BLaER1 (cell line): ENCODE data around the gene ACOXL.

Experiments used
- H3K27ac ChIP-seq: shearing (Covaris generic); formaldehyde crosslinking; 2 replicates; pipeline ENCODE4 v1.8.1; 2022
- H3K27me3 ChIP-seq: shearing (Covaris generic); formaldehyde crosslinking; 2 replicates; pipeline ENCODE4 v1.8.1; 2022
- H3K36me3 ChIP-seq: shearing (Covaris generic); formaldehyde crosslinking; 2 replicates; pipeline ENCODE4 v1.8.1; 2022
- H3K4me1 ChIP-seq: shearing (Covaris generic); formaldehyde crosslinking; 2 replicates; pipeline ENCODE4 v1.8.1; 2022
- H3K4me2 ChIP-seq: shearing (Covaris generic); formaldehyde crosslinking; 2 replicates; pipeline ENCODE4 v1.8.1; 2022
- H3K4me3 ChIP-seq: shearing (Covaris generic); formaldehyde crosslinking; 2 replicates; pipeline ENCODE4 v1.8.1; 2022
- H3K9ac ChIP-seq: shearing (Covaris generic); formaldehyde crosslinking; 2 replicates; pipeline ENCODE4 v1.8.1; 2022
- H3K9me3 ChIP-seq: shearing (Covaris generic); formaldehyde crosslinking; 2 replicates; pipeline ENCODE4 v1.8.1; 2022
- H4K20me1 ChIP-seq: shearing (Covaris generic); formaldehyde crosslinking; 2 replicates; pipeline ENCODE4 v1.8.1; 2022
- Cebpa-rat ChIP-seq: shearing (Covaris generic); IDR thresholded peaks from 2 replicates; pipeline ENCODE4 v1.8.1; 2022

Gene ACOXL

DNA sequence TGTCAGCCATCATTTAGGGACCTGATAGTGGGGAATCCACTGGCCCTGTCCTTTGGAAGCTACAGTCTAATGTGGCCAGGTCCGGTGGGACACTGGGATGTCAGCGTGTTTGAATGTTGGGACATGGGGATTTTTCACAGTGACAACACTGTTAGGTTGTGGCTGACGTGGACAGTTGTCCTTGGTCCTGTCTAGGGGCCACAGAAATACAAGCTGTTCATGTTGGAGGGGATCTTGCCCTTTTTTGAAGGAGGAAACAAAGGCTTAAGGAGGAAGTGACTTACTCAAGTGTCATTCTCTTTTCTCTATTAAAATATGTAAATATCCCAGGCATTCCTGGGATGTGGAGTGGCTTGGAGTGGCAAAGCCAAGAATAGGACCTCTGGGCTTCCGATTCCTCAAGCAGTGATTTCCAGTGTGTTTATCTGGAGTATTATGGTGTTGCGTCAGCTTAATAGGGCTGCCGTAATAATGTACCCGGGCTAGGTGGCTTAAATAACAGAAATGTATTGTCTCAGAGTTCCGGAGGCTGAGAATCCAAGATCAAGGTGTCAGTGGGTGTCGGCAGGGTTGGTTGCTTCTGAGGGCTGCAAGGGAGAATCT lies 8.5 kb downstream of the ACOXL start:
- Histone ChIP-seq H3K27me3 (peaks cover 2% of the 10 kb centered on the region), H3K36me3 (no peaks in the 10 kb centered on the region), H3K4me1 (no peaks in the 10 kb centered on the region; the same call in 1 of the 2 replicates), H3K4me2 (no peak overlapping the region), H4K20me1 (no peaks in the 10 kb centered on the region), H3K9me3 (peaks cover 22% of the 10 kb centered on the region), H3K4me3 (no peak overlapping the region), H3K27ac (no peak overlapping the region), H3K9ac (no peak overlapping the region)
- TF ChIP-seq Cebpa-rat: no peak

DNA sequence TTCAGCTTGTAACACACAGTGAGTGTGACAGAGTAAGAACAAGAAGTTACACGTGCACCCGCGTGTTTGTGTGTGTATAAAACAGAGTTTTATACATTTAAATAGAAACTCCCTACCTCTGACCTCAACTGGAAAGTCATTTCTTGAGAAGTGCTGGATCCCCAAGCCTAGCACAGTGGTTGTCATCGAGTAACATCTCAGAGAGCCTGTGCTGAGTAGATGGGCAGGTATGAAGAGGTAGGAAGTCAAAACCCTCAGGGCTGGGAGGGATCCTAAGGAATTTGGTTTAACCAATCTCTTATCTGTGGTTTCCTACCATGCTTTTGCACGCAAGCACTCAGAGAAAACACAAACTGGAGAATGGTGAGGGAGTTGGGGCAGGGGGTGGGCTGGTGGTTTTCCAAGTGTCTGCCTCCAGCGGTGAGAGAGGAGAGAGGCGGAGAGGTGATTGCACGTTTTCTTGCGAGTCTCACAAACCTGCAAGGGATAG lies 9.2 kb downstream of the ACOXL start:
- H3K9me3 ChIP-seq: peaks cover 22% of the 10 kb centered on the region
- peaks cover 2% of the 10 kb centered on the region; the same call in 1 of the 2 replicates for H3K4me1 ChIP-seq
- H3K9ac ChIP-seq: no peak overlapping the region
- H3K27ac ChIP-seq: no peak overlapping the region
- H3K4me2 ChIP-seq: no peak overlapping the region
- no peak overlapping the region for H3K4me3 ChIP-seq
- TF ChIP-seq Cebpa-rat: no peak
- H3K27me3 ChIP-seq: no peaks in the 10 kb centered on the region
- H4K20me1 ChIP-seq: no peaks in the 10 kb centered on the region
- no peaks in the 10 kb centered on the region for H3K36me3 ChIP-seq

DNA sequence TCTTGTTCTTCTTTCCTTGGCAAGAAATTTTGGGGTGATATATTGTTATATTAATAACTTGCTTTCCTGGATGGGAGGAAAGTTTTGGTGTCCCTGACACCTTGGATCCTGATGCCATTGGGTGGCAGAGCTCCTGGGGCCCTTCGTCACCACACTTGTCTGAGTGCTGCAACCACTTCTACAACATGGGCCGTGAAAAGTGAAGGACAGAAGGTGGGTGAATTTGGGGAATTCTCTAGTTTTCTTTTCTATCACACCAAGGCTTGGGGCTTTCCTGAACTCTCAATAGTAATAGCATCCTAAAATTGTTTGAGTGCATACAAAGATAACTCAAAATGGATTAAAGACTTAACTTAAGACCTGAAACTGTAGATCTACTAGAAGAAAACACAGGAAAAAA lies 10.0 kb downstream of the ACOXL start:
- no peak for TF ChIP-seq Cebpa-rat
- H4K20me1 ChIP-seq: no peaks in the 10 kb centered on the region
- H3K27me3 ChIP-seq: no peaks in the 10 kb centered on the region
- no peak overlapping the region for H3K9ac ChIP-seq
- H3K27ac ChIP-seq: no peak overlapping the region
- H3K4me3 ChIP-seq: no peak overlapping the region
- H3K4me2 ChIP-seq: no peak overlapping the region
- H3K9me3 ChIP-seq: peaks cover 22% of the 10 kb centered on the region
- H3K4me1 ChIP-seq: peaks cover 10% of the 10 kb centered on the region
- H3K36me3 ChIP-seq: no peaks in the 10 kb centered on the region

DNA sequence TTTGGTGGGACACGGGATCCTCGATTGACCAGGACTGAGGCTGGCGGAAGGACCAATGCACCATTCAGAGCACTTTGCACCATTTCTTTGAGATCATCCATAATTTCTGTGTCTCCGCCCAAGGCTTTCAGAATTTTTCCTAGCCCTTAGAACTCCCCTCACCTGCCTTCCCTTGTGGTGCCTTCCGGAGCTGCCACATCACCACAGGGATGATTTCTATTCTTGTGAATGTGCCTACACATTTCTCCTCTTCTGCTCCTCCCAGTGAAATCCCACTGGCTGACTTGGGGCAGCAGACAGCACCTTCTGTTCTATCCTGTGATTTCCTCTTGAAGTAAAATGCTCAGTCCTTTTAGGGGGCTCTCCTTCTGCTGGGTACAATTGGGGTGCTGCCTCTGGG lies 11.2 kb downstream of the ACOXL start:
- Histone ChIP-seq H3K27ac (no peak overlapping the region), H3K4me3 (no peak overlapping the region), H3K9ac (no peak overlapping the region), H4K20me1 (no peaks in the 10 kb centered on the region), H3K27me3 (no peaks in the 10 kb centered on the region), H3K4me1 (peaks cover 21% of the 10 kb centered on the region), H3K36me3 (no peaks in the 10 kb centered on the region), H3K9me3 (peaks cover 16% of the 10 kb centered on the region), H3K4me2 (no peak overlapping the region)
- TF ChIP-seq Cebpa-rat: no peak

DNA sequence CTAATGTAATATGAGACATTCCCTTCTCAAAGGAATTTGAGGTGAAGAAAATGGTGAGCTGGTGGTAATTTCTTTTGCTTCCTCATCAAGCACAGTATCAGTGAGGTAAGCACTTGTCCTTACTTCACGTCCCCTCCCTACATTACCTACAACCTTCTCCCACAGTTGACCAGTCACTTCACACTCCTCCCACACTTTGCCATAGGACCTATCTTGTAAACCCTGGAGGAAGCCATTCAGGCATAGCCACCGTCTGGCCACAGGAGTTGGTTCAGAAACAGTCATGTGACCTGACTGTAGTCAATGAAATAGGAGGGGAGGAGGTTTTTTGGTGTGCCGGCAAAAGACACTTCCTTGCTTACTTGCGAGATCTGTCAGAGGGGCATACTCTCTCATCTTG lies 12.1 kb downstream of the ACOXL start:
- H3K4me3 ChIP-seq: no peak overlapping the region
- H3K9ac ChIP-seq: no peak overlapping the region
- peaks cover 10% of the 10 kb centered on the region for H3K9me3 ChIP-seq
- H3K4me1 ChIP-seq: peaks cover 29% of the 10 kb centered on the region
- H4K20me1 ChIP-seq: no peaks in the 10 kb centered on the region
- no peaks in the 10 kb centered on the region for H3K36me3 ChIP-seq
- no peak overlapping the region for H3K27ac ChIP-seq
- no peak for TF ChIP-seq Cebpa-rat
- no peaks in the 10 kb centered on the region for H3K27me3 ChIP-seq
- H3K4me2 ChIP-seq: no peak overlapping the region

DNA sequence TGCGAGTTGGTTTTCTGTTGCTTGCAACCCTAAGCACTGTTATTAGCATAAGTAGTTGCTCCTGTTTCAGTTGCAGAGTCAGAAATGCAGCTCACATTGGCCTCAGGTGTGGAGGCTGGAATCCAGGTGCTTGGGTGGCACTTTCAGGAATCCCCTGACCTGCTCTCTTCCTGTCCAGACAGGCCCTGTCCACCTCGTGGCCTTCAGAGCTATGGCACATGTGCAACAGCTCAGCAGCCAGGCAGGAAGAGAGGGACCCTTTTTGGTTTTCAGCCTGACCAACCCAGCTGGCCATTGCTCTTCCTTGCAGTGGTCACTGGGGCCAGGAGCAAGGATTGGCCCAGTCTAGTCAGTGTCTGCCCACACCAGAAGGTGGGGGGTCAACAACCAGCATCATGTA lies 12.7 kb downstream of the ACOXL start:
- Histone ChIP-seq H3K4me3 (no peak overlapping the region), H3K36me3 (no peaks in the 10 kb centered on the region), H3K4me2 (no peak overlapping the region), H3K9me3 (peaks cover 7% of the 10 kb centered on the region; the same call in 1 of the 2 replicates), H3K9ac (no peak overlapping the region), H3K4me1 (peaks cover 34% of the 10 kb centered on the region), H3K27ac (no peak overlapping the region), H4K20me1 (no peaks in the 10 kb centered on the region), H3K27me3 (no peaks in the 10 kb centered on the region)
- no peak for TF ChIP-seq Cebpa-rat

DNA sequence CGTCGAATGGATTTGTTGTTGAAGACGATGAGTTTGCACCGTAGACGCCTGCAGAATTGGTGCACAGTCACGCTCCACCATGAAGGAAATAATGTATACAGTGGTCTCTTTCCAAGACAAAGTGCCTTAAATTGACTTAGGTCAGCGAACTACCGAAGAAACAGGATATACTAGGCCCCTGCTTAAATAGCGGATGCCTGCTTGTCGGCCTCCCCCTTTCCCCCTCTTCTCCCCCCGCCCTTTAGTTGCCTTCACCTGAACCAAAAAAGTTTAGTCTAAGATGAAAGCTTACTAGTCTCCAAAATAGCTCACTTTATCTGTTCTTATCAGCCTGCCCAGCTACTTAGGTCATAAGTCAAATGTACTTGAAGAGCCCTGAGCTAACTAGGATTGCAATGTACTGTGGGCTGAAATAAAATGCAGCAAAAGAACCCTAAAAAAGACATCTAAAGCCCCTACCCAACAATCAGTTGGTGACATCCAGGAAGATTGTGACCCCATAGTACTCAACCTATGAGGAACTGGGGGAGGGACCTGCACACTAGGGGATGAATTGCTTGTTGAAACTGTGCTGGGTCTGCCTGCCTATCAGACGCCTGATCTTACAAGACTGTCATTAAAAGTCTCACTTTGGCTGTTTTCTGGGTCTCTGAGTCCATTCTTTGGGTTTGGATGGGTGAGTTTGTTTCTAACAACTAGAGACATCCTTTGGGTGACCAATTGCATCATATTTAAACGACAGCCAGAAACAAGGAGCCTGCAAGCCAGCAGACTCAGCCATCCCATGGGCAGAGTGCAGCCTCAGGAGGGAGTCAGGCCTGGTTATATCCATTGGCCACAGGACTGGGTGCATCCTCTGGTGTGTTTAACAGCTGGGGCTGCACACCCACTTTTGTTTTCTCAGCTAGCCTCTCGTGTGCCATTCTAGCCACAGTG lies 14.5 kb downstream of the ACOXL start:
- Histone ChIP-seq H3K4me3 (no peak overlapping the region), H3K27ac (no peak overlapping the region), H4K20me1 (no peaks in the 10 kb centered on the region), H3K9me3 (peaks cover 7% of the 10 kb centered on the region; the same call in 1 of the 2 replicates), H3K27me3 (no peaks in the 10 kb centered on the region), H3K36me3 (no peaks in the 10 kb centered on the region), H3K9ac (no peak overlapping the region), H3K4me2 (peak overlapping the region; percentile 90), H3K4me1 (peaks cover 34% of the 10 kb centered on the region)
- TF ChIP-seq Cebpa-rat: 0 out of 2 replicates have a peak, but pooled peaks have one; percentile 10

DNA sequence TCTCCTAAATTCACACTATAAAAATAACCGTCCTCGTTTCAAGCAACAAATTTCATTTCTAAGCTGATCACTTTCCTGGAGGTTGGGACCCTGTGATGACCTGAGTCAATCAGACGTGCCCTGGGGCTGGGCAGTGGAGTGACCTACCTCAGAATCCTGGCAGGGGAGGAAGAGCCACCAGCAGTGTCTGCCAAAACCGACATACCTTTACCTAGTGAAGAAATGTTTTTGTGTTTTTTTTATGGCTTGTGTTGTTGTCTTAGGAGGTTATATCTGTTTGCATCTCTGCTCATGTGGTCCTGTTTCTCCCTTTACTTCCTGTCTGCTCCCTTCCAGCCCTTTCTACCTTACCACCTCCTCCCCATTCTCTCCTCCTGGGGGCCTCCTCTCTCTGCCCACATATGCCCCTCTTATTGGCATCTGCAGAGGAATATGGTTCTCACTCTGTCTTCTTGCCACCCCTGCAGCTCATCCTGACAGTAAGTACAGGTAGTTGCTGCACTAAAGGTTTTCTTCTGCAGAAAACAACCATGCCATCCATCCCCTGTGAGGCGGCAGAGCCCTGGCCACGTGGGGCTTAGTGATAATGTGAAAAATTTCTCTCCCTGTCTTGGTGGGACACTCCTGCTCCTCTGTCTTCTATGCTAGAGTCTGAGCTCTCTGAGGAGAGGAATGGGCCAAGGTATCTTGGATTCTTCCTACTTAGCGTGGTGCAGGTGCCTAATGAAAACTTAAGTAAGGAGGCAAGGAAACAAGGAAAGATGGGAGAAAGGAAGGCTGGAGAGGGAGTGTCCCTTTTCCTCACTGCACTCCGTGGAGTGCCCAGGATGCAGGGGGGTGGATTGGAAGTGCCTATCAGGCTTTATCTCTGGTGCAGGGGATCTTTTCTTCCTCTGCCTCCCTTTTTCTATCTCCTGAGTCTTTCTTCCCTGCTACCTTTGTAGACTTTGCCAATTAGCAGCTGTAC lies 15.4 kb downstream of the ACOXL start:
- Histone ChIP-seq H3K36me3 (no peaks in the 10 kb centered on the region), H3K4me3 (no peak overlapping the region), H4K20me1 (no peaks in the 10 kb centered on the region), H3K27me3 (no peaks in the 10 kb centered on the region), H3K9me3 (peaks cover 7% of the 10 kb centered on the region; the same call in 1 of the 2 replicates), H3K27ac (peak overlapping the region; percentile 52; the same call in 1 of the 2 replicates), H3K4me1 (peaks cover 34% of the 10 kb centered on the region), H3K9ac (no peak overlapping the region), H3K4me2 (peak overlapping the region; percentile 90)
- no peak for TF ChIP-seq Cebpa-rat

DNA sequence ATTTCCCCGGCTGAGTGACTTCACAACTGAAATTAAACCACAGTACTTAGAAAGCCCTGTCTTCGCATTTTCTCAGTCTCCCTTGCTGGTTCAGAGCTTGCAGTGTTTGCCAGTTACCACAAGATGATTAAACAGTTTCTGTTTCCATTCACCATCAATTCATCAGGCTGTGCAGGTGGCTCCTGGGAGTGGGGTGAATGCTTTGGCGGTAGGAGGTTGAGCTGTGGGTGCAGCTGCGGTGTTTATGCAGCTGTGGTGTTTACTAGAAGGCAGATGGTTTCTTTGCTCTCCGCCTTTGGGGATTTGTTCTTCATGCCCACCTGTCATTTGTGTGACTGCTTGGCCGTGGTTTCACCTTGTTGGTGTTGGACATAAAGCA lies 16.1 kb downstream of the ACOXL start:
- Histone ChIP-seq H3K4me1 (peaks cover 34% of the 10 kb centered on the region), H3K36me3 (no peaks in the 10 kb centered on the region), H3K4me2 (peak overlapping the region; percentile 90), H3K9me3 (peaks cover 7% of the 10 kb centered on the region; the same call in 1 of the 2 replicates), H3K27me3 (no peaks in the 10 kb centered on the region), H3K9ac (no peak overlapping the region), H3K4me3 (no peak overlapping the region), H3K27ac (peak overlapping the region; percentile 52; the same call in 1 of the 2 replicates), H4K20me1 (no peaks in the 10 kb centered on the region)
- TF ChIP-seq Cebpa-rat: no peak
